HL-60 (cell line): Measurements from ENCODE around the gene NR2F1-AS1.

Experiments used
- DNase-seq, 2 experiments: peaks; one replicate each; pipeline ENCODE4 v3.0.0-alpha.2; 2010 to 2020; ENCODE audit warnings: low read depth in 1 of 2, low spot score in 1 of 2
- H3K27ac ChIP-seq: fragments of 250-450 bp; sonication (Bioruptor Pico); replicated peaks from 2 replicates; pipeline ENCODE4 v1.5.1; 2020; ENCODE audit warnings: mild to moderate bottlenecking, moderate library complexity
- H3K27me3 ChIP-seq: fragments of 250-450 bp; sonication (Bioruptor Pico); 2 replicates; pipeline ENCODE4 v1.5.1; 2021; ENCODE audit warnings: mild to moderate bottlenecking, moderate library complexity; ENCODE audit not compliant: insufficient read depth, poor library complexity, severe bottlenecking
- H3K4me3 ChIP-seq: replicated peaks from 2 replicates; pipeline ENCODE4 v1.5.1; 2011; ENCODE audit warnings: mild to moderate bottlenecking, control low read depth, low read length; ENCODE audit not compliant: insufficient read depth
- GABPA ChIP-seq: IDR thresholded peaks from 2 replicates; pipeline ENCODE4 v1.6.1; 2012; ENCODE audit warnings: low read depth
- POLR2AphosphoS5 ChIP-seq: IDR thresholded peaks from 2 replicates; pipeline ENCODE4 v1.6.1; 2012; ENCODE audit warnings: low read depth
- REST ChIP-seq: IDR thresholded peaks from 2 replicates; pipeline ENCODE4 v1.6.1; 2012; ENCODE audit warnings: low read depth; ENCODE audit not compliant: insufficient replicate concordance
- SPI1 ChIP-seq: IDR thresholded peaks from 2 replicates; pipeline ENCODE4 v1.6.1; 2012; ENCODE audit warnings: low read depth, mild to moderate bottlenecking, borderline replicate concordance
- TF ChIP-seq, protein P1 (sequence below): IDR thresholded peaks from one replicate; pipeline ENCODE4 v1.5.1; 2011; ENCODE audit warnings: low read length, control low read depth, inconsistent platforms; ENCODE audit not compliant: insufficient read depth

NR2F1-AS1 gene

GRCh38 chr5:93604644-93605515 is 23.9 kb upstream of the NR2F1-AS1 start:
- TF ChIP-seq SPI1 (no peak), GABPA (no peak), POLR2AphosphoS5 (no peak), REST (no peak)
- TF ChIP-seq, protein P1, sequence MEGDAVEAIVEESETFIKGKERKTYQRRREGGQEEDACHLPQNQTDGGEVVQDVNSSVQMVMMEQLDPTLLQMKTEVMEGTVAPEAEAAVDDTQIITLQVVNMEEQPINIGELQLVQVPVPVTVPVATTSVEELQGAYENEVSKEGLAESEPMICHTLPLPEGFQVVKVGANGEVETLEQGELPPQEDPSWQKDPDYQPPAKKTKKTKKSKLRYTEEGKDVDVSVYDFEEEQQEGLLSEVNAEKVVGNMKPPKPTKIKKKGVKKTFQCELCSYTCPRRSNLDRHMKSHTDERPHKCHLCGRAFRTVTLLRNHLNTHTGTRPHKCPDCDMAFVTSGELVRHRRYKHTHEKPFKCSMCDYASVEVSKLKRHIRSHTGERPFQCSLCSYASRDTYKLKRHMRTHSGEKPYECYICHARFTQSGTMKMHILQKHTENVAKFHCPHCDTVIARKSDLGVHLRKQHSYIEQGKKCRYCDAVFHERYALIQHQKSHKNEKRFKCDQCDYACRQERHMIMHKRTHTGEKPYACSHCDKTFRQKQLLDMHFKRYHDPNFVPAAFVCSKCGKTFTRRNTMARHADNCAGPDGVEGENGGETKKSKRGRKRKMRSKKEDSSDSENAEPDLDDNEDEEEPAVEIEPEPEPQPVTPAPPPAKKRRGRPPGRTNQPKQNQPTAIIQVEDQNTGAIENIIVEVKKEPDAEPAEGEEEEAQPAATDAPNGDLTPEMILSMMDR = no peak
- H3K27me3 ChIP-seq = peaks cover 6% of the 10 kb centered on the region
- no peak overlapping the region for H3K27ac ChIP-seq
- H3K4me3 ChIP-seq = no peak overlapping the region
- no peak for DNase-seq

DNA sequence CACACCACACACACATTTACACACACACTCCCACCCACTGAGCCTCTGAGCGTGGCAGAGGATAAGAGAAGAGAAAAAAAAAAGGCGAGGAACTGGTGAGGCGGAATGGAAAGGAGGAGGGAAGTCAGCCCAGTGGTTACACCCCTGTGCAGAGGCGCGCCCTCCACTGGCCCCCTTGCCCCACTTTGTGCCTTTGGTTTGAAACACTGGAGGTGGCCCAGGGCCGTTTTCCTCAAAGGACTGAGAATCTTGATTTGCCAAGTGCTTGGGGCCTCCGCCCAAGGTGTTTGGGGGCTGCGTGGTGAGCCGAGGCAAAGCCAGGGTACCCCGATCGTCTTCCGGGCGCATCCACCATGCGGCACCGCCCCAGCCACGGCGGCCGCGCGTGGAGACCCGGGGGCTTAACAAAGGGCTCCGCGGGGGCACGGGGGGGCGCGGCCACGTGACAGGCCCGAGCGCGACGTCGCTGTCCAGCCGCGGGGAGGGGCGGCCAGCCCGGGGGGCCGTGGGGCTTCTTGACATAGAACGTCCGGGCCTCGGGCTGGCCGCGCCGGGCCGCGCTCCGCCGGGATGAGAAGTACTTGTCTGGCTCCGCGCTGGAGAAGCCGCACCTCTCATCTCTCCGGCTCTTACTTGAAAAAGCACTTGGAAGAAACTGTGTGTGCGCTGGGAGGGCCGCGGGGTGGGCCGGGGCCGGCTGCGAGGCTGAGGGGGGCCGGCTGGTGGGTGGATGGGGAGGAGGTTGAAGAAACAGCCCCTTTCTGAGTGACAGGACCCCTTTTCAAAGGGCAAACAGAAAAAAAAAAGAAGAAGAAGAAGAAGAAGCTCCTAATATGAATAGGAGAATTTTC is 23.0 kb upstream of the NR2F1-AS1 start:
- no peak for TF ChIP-seq REST
- TF ChIP-seq, protein P1 = no peak
- no peak for TF ChIP-seq GABPA
- TF ChIP-seq SPI1 = no peak
- no peak for TF ChIP-seq POLR2AphosphoS5
- Histone ChIP-seq H3K4me3 (no peak overlapping the region), H3K27me3 (peaks cover 6% of the 10 kb centered on the region), H3K27ac (no peak overlapping the region)
- DNase-seq = no peak

GRCh38 chr5:93603078-93603792 is 22.2 kb upstream of the NR2F1-AS1 start:
- no peak for DNase-seq
- TF ChIP-seq, protein P1 = no peak
- TF ChIP-seq POLR2AphosphoS5 (no peak), SPI1 (no peak), GABPA (no peak), REST (no peak)
- no peak overlapping the region for H3K27ac ChIP-seq
- H3K4me3 ChIP-seq = no peak overlapping the region
- H3K27me3 ChIP-seq = peaks cover 6% of the 10 kb centered on the region
